Psoas muscle (tissue), 8 donors: ENCODE measurements around the gene PCDHAC2. TPM values are rescaled to one million over a fixed set of nuclear protein-coding genes. Genes with fewer than 3 reads are reported as not detected.

ENCODE experiments used
- ATAC-seq, 4 donors: fragments of 200-7000 bp; cut with Tn5 transposase; one replicate each; pipeline ENCODE4 v1.9.1; 2020; ENCODE audit warnings: moderate library complexity in 3 of 4, mild to moderate bottlenecking in 2 of 4
- DNase-seq, 2 donors: peaks; one replicate each; pipeline ENCODE4 v3.0.0-alpha.2; 2020
- H3K27ac ChIP-seq: fragments of 200-600 bp; one replicate; pipeline ENCODE4 v1.8.0; 2022
- H3K27me3 ChIP-seq, 3 donors: fragments of 200-600 bp in 1 of 3; one replicate each; pipeline versions ENCODE4 v1.6.1 to v1.8.0; 2013 to 2022; ENCODE audit warnings: low read length in 2 of 3, mild to moderate bottlenecking in 2 of 3, moderate library complexity in 1 of 3; ENCODE audit not compliant: insufficient read depth in 3 of 3
- H3K36me3 ChIP-seq, 2 donors: fragments of 200-600 bp in 1 of 2; one replicate each; pipeline versions ENCODE4 v1.6.1 to v1.8.0; 2013 to 2022; ENCODE audit warnings: low read depth in 1 of 2, mild to moderate bottlenecking in 1 of 2, moderate library complexity in 1 of 2; ENCODE audit not compliant: insufficient read depth in 1 of 2
- H3K4me1 ChIP-seq: fragments of 200-600 bp; one replicate; pipeline ENCODE4 v1.8.0; 2022
- H3K4me3 ChIP-seq: fragments of 200-600 bp; one replicate; pipeline ENCODE4 v1.8.0; 2022; ENCODE audit warnings: mild to moderate bottlenecking
- H3K9me3 ChIP-seq: fragments of 200-600 bp; one replicate; pipeline ENCODE4 v1.8.0; 2022
- WGBS, 3 donors: extraction: QIAGEN DNeasy Blood & Tissue Kit; methylation state at CpG; one replicate each; pipeline versions ENCODE4 v1.1.6 to v1.1.7; 2013; 5-methylcytosine and 5-hydroxymethylcytosine counted together
- intact Hi-C, 2 donors: fragments of 100-400 bp; cut with DNase I; formaldehyde crosslinking; loops; one replicate each; pipeline versions ENCODE4 v1.11.0 to v1.14.2; 2022
- polyA plus RNA-seq, 3 donors: library from polyadenylated mRNA; stranded (reverse); fragments of 200-250 nt; gene quantifications; one replicate each; pipeline ENCODE4 v1.2.3, GENCODE V29; 2013
- total RNA-seq, 4 donors: library from RNA; stranded (reverse); fragmentation: NEBNext Ultra II Directional in 2 of 4; extraction: Animal tissue kit (Norgen Biotek cat#: 25700) in 2 of 4; gene quantifications; one replicate each; pipeline versions ENCODE4 v1.2.1 to v1.2.4, GENCODE V29; 2021 to 2023
- TF ChIP-seq, protein P1 (sequence below): fragments of 200-600 bp; IDR thresholded peaks from one replicate; pipeline ENCODE4 v1.8.0; 2022; ENCODE audit warnings: antibody characterized with exemption
- donor health status: healthy with polysubstance abuse.
- donor health status: DM: no; HTN: no; CAD: no; lungs with moderate emphysema.
- donor health status: Bipolar disorder and iron deficiency.
- donor health status: healthy.
- donor health status: DM: yes; HTN: yes; CAD: no.
- donor health status: DM: no; HTN: no; CAD: no.
- donor health status: DM: no; HTN: no; CAD: no.
- donor health status: DM: yes; HTN: yes; CAD: no.

Gene PCDHAC2
- total and polyA plus RNA-seq, 7 donors, result 0.01 to 0.62 (median 0.12) TPM; not detected in 1

GRCh38 chr5:140989254-140990020 is 23.2 kb downstream of the PCDHAC2 start:
- no peak for DNase-seq
- ATAC-seq, result no peak
- no peaks in the 10 kb centered on the region for H3K4me1 ChIP-seq
- no peaks in the 10 kb centered on the region for H3K36me3 ChIP-seq
- no peak overlapping the region for H3K27ac ChIP-seq
- intact Hi-C loops, result no loop called here
- TF ChIP-seq, protein P1, sequence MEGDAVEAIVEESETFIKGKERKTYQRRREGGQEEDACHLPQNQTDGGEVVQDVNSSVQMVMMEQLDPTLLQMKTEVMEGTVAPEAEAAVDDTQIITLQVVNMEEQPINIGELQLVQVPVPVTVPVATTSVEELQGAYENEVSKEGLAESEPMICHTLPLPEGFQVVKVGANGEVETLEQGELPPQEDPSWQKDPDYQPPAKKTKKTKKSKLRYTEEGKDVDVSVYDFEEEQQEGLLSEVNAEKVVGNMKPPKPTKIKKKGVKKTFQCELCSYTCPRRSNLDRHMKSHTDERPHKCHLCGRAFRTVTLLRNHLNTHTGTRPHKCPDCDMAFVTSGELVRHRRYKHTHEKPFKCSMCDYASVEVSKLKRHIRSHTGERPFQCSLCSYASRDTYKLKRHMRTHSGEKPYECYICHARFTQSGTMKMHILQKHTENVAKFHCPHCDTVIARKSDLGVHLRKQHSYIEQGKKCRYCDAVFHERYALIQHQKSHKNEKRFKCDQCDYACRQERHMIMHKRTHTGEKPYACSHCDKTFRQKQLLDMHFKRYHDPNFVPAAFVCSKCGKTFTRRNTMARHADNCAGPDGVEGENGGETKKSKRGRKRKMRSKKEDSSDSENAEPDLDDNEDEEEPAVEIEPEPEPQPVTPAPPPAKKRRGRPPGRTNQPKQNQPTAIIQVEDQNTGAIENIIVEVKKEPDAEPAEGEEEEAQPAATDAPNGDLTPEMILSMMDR, result no peak
- 64 to 73% (median 68%) methylated on average over 7 of the region's 7 CpGs for WGBS, 3 donors
- no peak overlapping the region for H3K4me3 ChIP-seq
- no peaks in the 10 kb centered on the region for H3K9me3 ChIP-seq
- H3K27me3 ChIP-seq, result no peaks in the 10 kb centered on the region

DNA sequence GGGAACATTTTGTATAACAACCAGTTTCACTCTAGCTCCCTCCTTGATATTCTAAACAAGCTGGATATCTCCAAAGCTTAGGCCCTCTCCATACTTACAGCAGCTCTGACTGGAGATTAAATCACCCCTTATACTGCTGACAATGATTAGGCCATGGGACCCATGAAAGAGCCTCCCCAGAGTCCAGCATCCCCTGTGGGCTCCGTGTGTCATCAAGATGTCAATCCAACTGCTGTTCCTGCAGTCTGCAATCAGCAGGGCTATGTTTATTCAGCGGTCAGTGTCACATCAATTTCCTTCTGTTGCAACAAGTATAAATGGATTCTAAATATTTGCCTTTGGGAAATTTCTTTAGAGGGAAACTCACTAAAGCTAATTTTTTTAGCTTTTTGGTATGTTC is 26.6 kb downstream of the PCDHAC2 start:
- WGBS, 3 donors, result 57 to 84% (median 63%) methylated on average over 2 of the region's 2 CpGs
- Histone ChIP-seq H3K9me3 (no peaks in the 10 kb centered on the region), H3K36me3 (no peaks in the 10 kb centered on the region), H3K4me3 (no peak overlapping the region), H3K27ac (no peak overlapping the region), H3K27me3 (no peaks in the 10 kb centered on the region), H3K4me1 (no peaks in the 10 kb centered on the region)
- TF ChIP-seq, protein P1, result no peak
- no peak for DNase-seq
- ATAC-seq, result no peak
- intact Hi-C loops, result no loop called here

DNA sequence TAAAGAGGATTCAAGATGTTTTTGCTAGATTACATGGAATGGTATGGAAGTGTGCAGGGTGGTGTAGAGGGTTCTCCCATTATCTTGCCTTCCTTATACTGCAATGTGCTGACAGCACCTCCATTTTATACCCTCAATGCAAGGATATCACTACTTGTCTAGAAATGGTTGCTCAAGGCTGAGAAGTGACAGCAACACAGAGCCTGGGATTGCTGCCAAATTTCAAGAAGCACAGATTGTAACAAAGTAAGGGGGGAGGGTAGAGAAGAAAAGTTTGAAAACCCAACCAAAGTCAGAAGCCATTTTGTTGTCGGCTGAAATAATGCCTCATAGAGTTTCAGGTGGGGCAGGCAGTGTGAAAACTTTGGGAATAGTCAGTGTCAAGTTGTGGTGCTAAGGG is 29.8 kb downstream of the PCDHAC2 start:
- no peak for ATAC-seq
- Histone ChIP-seq H3K9me3 (no peaks in the 10 kb centered on the region), H3K27ac (no peak overlapping the region), H3K4me1 (no peaks in the 10 kb centered on the region), H3K36me3 (no peaks in the 10 kb centered on the region), H3K4me3 (no peak overlapping the region), H3K27me3 (peaks cover 2 to 5% (median 2%) of the 10 kb centered on the region in 3 donors)
- 77 to 86% (median 79%) methylated on average over 1 of the region's 1 CpG for WGBS, 3 donors
- no peak for DNase-seq
- TF ChIP-seq, protein P1, result no peak
- intact Hi-C loops, result no loop called here

DNA sequence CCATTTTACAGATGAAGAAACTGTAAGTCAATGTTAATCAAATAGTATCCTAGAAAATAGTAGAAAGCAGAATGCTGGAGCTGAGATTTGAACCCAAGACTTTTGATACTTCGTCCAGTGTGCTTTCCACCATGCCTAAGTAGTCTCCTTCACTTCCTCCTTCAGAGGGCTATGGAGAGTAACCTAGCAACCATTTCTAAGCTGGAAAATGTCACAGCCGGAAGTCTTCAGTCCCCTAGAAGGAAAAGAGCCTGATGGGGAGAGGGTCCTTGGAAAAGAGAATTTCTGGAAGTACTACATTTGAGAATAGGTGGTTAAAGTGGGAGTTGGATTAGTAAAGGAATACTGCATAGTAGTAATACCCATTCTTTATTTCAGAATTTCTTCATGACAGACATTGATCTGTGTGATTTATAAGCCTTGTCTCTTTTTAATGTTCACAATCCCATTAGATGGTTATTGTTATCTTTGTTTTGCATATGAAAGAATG is 32.7 kb downstream of the PCDHAC2 start:
- TF ChIP-seq, protein P1, result no peak
- Histone ChIP-seq H3K4me1 (no peaks in the 10 kb centered on the region), H3K27ac (no peak overlapping the region), H3K4me3 (no peak overlapping the region), H3K27me3 (peaks cover 2 to 18% (median 5%) of the 10 kb centered on the region in 3 donors), H3K9me3 (no peaks in the 10 kb centered on the region), H3K36me3 (no peaks in the 10 kb centered on the region)
- 65 to 81% (median 73%) methylated on average over 2 of the region's 2 CpGs for WGBS, 3 donors
- no peak for ATAC-seq
- no peak for DNase-seq
- intact Hi-C loops, result no loop called here
